ENCODE results near the gene PROS1.
"Not testable (repeated sequence)": the region's sequence is repeated elsewhere in the genome, so short reads cannot be mapped to it uniquely, and the experiment has no call there.

Gene PROS1

DNA sequence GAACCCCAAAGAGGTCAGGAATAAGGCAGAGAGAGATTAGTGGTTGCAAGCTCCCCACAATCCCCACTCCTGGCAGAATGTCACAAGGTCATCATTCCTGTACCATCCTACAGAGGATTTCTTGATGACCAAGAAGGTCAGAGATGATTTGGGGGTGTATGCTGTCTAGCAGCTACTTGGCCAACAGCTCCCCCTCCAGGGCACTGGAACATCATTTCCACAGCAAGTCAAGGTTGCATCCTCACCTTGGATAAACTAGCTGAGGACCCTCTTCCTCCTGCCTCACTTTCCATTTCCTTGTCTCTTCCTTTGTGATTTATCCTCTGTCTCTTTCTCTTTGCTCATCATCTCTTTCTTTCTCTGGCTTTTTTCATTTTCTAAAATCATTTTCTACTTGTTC is 106.3 kb downstream of the PROS1 start:
- TF ChIP-seq YY1 (IDR thresholded peaks at IDR 0.05; ENCODE audit: insufficient read depth, insufficient read length) (no peak), SUZ12 (IDR thresholded peaks at IDR 0.05; ENCODE audit: extremely low read depth, insufficient read depth, insufficient read length) (no peak), ZNF274 (IDR thresholded peaks at IDR 0.05; ENCODE audit: low read depth, low read length) (no peak)

DNA sequence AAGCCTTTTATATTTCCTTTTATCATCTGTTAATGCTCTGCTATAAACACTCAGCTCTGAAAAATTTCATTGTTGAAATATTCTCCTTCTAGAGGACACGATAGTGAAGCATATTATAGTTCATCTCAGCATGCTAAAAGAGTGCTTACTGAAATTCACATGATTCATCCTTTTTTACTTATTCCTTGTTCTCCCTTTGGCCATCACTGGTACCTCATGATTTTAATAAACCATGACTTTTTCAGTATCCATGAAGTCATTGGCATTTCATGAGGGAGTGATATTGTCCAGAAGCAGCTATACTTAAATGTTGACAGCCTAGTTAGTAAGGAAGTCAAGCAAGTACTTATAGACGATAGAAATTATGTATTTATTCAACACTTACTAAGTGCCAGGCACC is 112.7 kb downstream of the PROS1 start:
- Histone ChIP-seq H3K4me1 (ENCODE audit: insufficient read depth, insufficient read length) (no peaks in the 10 kb centered on the region), H3K9me3 (ENCODE audit: insufficient read depth, low read length) (no peaks in the 10 kb centered on the region), H3K27me3 (ENCODE audit: insufficient read depth, insufficient read length) (no peaks in the 10 kb centered on the region), H3K36me3 (ENCODE audit: insufficient read depth, insufficient read length, low read length) (no peaks in the 10 kb centered on the region), H3K4me3 (ENCODE audit: insufficient read length, low read depth) (no peak overlapping the region), H3K9ac (ENCODE audit: insufficient read length, low read depth) (no peak overlapping the region)
- TF ChIP-seq SUZ12 (IDR thresholded peaks at IDR 0.05; ENCODE audit: extremely low read depth, insufficient read depth, insufficient read length) (no peak), ZNF274 (IDR thresholded peaks at IDR 0.05; ENCODE audit: low read depth, low read length) (no peak), YY1 (IDR thresholded peaks at IDR 0.05; ENCODE audit: insufficient read depth, insufficient read length) (no peak)
- DNase-seq (ENCODE audit: low read depth, low spot score): no peak

More for the DNA sequence above, 106.3 kb downstream of the PROS1 start:
- no peaks in the 10 kb centered on the region for H3K27me3 ChIP-seq (ENCODE audit: insufficient read depth, insufficient read length)
- no peak overlapping the region for H3K4me3 ChIP-seq (ENCODE audit: insufficient read length, low read depth)
- DNase-seq (ENCODE audit: low read depth, low spot score): no peak
- H3K4me1 ChIP-seq (ENCODE audit: insufficient read depth, insufficient read length): no peaks in the 10 kb centered on the region
- no peak overlapping the region for H3K9ac ChIP-seq (ENCODE audit: insufficient read length, low read depth)
- no peaks in the 10 kb centered on the region for H3K9me3 ChIP-seq (ENCODE audit: insufficient read depth, low read length)
- no peaks in the 10 kb centered on the region for H3K36me3 ChIP-seq (ENCODE audit: insufficient read depth, insufficient read length, low read length)

DNA sequence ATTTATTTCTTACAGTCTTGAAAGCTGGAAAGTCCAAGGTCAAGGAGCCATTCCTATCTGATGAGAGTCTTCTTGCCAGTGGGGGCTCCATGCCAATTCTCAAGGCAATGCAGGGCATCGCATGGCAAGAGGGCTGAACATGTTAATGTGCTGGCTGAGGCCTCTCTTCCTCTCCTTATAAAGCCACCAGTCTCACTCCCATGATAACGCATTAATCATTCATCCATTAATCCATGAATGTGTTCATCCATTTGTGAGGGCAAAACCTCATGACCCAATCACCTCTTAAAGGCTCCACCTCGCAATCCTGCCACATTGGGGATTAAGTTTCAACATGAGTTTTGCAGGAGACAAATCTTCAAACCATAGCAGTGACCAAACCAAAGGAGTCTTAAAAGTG is 118.3 kb downstream of the PROS1 start:
- Histone ChIP-seq H3K36me3 (ENCODE audit: insufficient read depth, insufficient read length, low read length) (no peaks in the 10 kb centered on the region), H3K4me3 (ENCODE audit: insufficient read length, low read depth) (no peak overlapping the region), H3K4me1 (ENCODE audit: insufficient read depth, insufficient read length) (no peaks in the 10 kb centered on the region), H3K9ac (ENCODE audit: insufficient read length, low read depth) (no peak overlapping the region), H3K27me3 (ENCODE audit: insufficient read depth, insufficient read length) (no peaks in the 10 kb centered on the region), H3K9me3 (ENCODE audit: insufficient read depth, low read length) (no peaks in the 10 kb centered on the region; the same call in 1 of the 2 replicates)
- TF ChIP-seq ZNF274 (IDR thresholded peaks at IDR 0.05; ENCODE audit: low read depth, low read length): no peak
- TF ChIP-seq YY1 (IDR thresholded peaks at IDR 0.05; ENCODE audit: insufficient read depth, insufficient read length): no peak
- TF ChIP-seq SUZ12 (IDR thresholded peaks at IDR 0.05; ENCODE audit: extremely low read depth, insufficient read depth, insufficient read length): no peak
- no peak for DNase-seq (ENCODE audit: low read depth, low spot score)

DNA sequence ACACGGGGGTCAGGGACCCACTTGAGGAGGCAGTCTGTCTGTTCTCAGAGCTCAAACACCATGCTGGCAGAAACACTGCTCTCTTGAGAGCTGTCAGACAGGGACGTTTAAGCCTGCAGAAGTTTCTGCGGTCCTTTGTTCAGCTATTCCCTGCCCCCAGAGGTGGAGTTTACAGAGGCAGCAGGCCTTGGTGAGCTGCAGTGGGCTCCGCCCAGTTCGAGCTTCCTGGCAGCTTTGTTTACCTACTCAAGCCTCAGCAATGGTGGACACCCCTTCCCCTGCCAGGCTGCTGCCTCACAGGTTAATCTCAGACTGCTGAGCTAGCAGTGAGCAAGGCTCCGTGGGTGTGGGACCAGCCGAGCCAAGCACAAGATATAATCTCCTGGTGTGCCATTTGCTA is 121.5 kb downstream of the PROS1 start:
- not testable (repeated sequence) for H3K36me3 ChIP-seq (ENCODE audit: insufficient read depth, insufficient read length, low read length); H3K9me3 ChIP-seq (ENCODE audit: insufficient read depth, low read length); H3K4me3 ChIP-seq (ENCODE audit: insufficient read length, low read depth); DNase-seq (ENCODE audit: low read depth, low spot score); H3K9ac ChIP-seq (ENCODE audit: insufficient read length, low read depth); H3K4me1 ChIP-seq (ENCODE audit: insufficient read depth, insufficient read length); H3K27me3 ChIP-seq (ENCODE audit: insufficient read depth, insufficient read length)

DNA sequence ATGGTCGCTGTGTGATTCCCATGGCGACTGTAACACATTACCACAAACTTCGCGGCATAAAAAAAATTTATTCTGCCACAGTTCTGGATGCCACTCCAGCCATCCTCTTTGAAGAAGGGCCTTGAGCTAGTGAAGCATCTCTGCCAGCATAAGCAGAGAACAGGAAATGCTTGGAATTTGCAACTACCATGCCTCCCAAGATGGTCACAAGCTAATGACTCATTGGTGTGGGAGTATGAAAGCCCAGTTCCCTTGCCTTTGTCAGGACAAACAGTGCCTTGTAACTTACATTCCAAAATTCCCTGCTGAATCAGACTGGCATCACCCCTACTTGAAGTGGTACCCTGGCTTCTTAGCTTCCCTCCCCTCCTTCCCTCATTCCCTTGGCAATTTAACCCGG is 129.7 kb downstream of the PROS1 start:
- peak; percentile 39 for DNase-seq (ENCODE audit: low read depth, low spot score)
- H3K9me3 ChIP-seq (ENCODE audit: insufficient read depth, low read length): no peaks in the 10 kb centered on the region
- H3K4me1 ChIP-seq (ENCODE audit: insufficient read depth, insufficient read length): no peaks in the 10 kb centered on the region
- H3K4me3 ChIP-seq (ENCODE audit: insufficient read length, low read depth): no peak overlapping the region
- H3K9ac ChIP-seq (ENCODE audit: insufficient read length, low read depth): no peak overlapping the region
- H3K27me3 ChIP-seq (ENCODE audit: insufficient read depth, insufficient read length): no peaks in the 10 kb centered on the region
- TF ChIP-seq YY1 (IDR thresholded peaks at IDR 0.05; ENCODE audit: insufficient read depth, insufficient read length): no peak
- TF ChIP-seq SUZ12 (IDR thresholded peaks at IDR 0.05; ENCODE audit: extremely low read depth, insufficient read depth, insufficient read length): no peak
- no peak for TF ChIP-seq ZNF274 (IDR thresholded peaks at IDR 0.05; ENCODE audit: low read depth, low read length)
- no peaks in the 10 kb centered on the region for H3K36me3 ChIP-seq (ENCODE audit: insufficient read depth, insufficient read length, low read length)

DNA sequence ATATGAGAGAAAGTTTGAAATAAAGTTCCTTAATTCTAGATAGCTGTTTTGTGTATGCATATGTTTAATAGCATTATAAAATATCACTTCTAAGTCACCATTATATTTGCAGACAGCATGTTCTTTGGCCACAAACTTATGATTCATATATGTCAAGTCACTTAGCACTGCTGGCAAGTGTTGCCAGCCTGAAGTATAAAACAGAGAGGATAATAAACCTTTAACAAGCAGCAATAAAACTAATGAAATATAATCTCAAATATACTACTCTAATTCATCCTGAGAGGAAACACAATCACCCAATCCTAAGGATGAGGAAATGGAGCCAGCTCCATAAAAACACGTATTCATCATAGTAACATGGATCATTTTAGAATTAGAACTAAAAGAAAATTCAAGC is 134.5 kb downstream of the PROS1 start:
- not testable (repeated sequence) for H3K9me3 ChIP-seq (ENCODE audit: insufficient read depth, low read length); H3K27me3 ChIP-seq (ENCODE audit: insufficient read depth, insufficient read length); H3K36me3 ChIP-seq (ENCODE audit: insufficient read depth, insufficient read length, low read length); H3K4me1 ChIP-seq (ENCODE audit: insufficient read depth, insufficient read length); DNase-seq (ENCODE audit: low read depth, low spot score); H3K4me3 ChIP-seq (ENCODE audit: insufficient read length, low read depth); H3K9ac ChIP-seq (ENCODE audit: insufficient read length, low read depth)

Measured in NT2/D1 (cell line).